Ramos (cell line): ENCODE measurements around the gene SNX6.
"Not testable (repeated sequence)": the region's sequence is repeated elsewhere in the genome, so short reads cannot be mapped to it uniquely, and the experiment has no call there.

Experiments used
- in situ Hi-C: fragments of 300-500 bp; cut with MboI; formaldehyde crosslinking; loops from one replicate; pipeline ENCODE4 v1.14.3; 2022; ENCODE audit warnings: low sequenced_read_pairs; ENCODE audit not compliant: unreplicated experiment

The SNX6 gene

GRCh38 chr14:34629657-34630529 is at the start of gene SNX6:
Gene SNX6, minus strand, starts transcription at chr14:34630148. Its CDS starts 32 bp downstream, at chr14:34630116.
- in situ Hi-C loops, result no loop called here

GRCh38 chr14:34678735-34679134 is 48.8 kb upstream of the SNX6 start:
- in situ Hi-C loops, result loop anchor here (10.0 kb wide), 1 partner anchor 736 kb away; no protein-coding TSS in a partner anchor

- in situ Hi-C loops, result loop anchor here (10.0 kb wide), 1 partner anchor 736 kb away; no protein-coding TSS in a partner anchor
Observed at GRCh38 chr14:34678306-34678705, 48.4 kb upstream of the SNX6 start.

- in situ Hi-C loops, result loop anchor here (10.0 kb wide), 1 partner anchor 738 kb away; no protein-coding TSS in a partner anchor
Observed at GRCh38 chr14:34676516-34677211, 46.7 kb upstream of the SNX6 start.

GRCh38 chr14:34673702-34674101 is 43.8 kb upstream of the SNX6 start:
- in situ Hi-C loops, result loop anchor here (5.0 to 10.0 kb wide), 2 partner anchors 49 to 741 kb away; no protein-coding TSS in a partner anchor

- in situ Hi-C loops, result loop anchor here (5.0 to 10.0 kb wide), 2 partner anchors 51 to 743 kb away; no protein-coding TSS in a partner anchor
Observed at GRCh38 chr14:34671716-34672115, 41.8 kb upstream of the SNX6 start.

- in situ Hi-C loops, result loop anchor here (10.0 kb wide), 1 partner anchor 247 kb away; no protein-coding TSS in a partner anchor
Observed at GRCh38 chr14:34668111-34668510, 38.2 kb upstream of the SNX6 start.

- in situ Hi-C loops, result loop anchor here (10.0 kb wide), 1 partner anchor 248 kb away; no protein-coding TSS in a partner anchor
Observed at GRCh38 chr14:34667007-34667406, 37.1 kb upstream of the SNX6 start.

- in situ Hi-C loops, result loop anchor here (10.0 kb wide), 1 partner anchor 249 kb away; no protein-coding TSS in a partner anchor
Observed at GRCh38 chr14:34665785-34666435, 36.0 kb upstream of the SNX6 start.

GRCh38 chr14:34662561-34663088 is 32.7 kb upstream of the SNX6 start:
- in situ Hi-C loops, result loop anchor here (10.0 kb wide), 1 partner anchor 252 kb away; no protein-coding TSS in a partner anchor

GRCh38 chr14:34660796-34661195 is 30.8 kb upstream of the SNX6 start:
- in situ Hi-C loops, result loop anchor here (10.0 kb wide), 1 partner anchor 254 kb away; no protein-coding TSS in a partner anchor

- in situ Hi-C loops, result no loop called here
Observed at GRCh38 chr14:34655959-34656358, 26.0 kb upstream of the SNX6 start.

GRCh38 chr14:34653073-34653472 is 23.1 kb upstream of the SNX6 start:
- in situ Hi-C loops, result not testable (repeated sequence)

- in situ Hi-C loops, result not testable (repeated sequence)
Observed at GRCh38 chr14:34652348-34652747, 22.4 kb upstream of the SNX6 start.

GRCh38 chr14:34650786-34651584 is 21.0 kb upstream of the SNX6 start:
- in situ Hi-C loops, result no loop called here

GRCh38 chr14:34650006-34650405 is 20.1 kb upstream of the SNX6 start:
- in situ Hi-C loops, result not testable (repeated sequence)

- in situ Hi-C loops, result no loop called here
Observed at GRCh38 chr14:34649344-34649743, 19.4 kb upstream of the SNX6 start.

GRCh38 chr14:34646570-34647255 is 16.8 kb upstream of the SNX6 start:
- in situ Hi-C loops, result no loop called here
